HG03280 (cell line): ENCODE measurements around the gene SARDH.

Experiments
- ATAC-seq: cut with Tn5 transposase; IDR thresholded peaks from one replicate; pipeline ENCODE4 v1.9.1; 2021; ENCODE audit warnings: mild to moderate bottlenecking, moderate library complexity; ENCODE audit not compliant: unreplicated experiment

The SARDH gene

DNA sequence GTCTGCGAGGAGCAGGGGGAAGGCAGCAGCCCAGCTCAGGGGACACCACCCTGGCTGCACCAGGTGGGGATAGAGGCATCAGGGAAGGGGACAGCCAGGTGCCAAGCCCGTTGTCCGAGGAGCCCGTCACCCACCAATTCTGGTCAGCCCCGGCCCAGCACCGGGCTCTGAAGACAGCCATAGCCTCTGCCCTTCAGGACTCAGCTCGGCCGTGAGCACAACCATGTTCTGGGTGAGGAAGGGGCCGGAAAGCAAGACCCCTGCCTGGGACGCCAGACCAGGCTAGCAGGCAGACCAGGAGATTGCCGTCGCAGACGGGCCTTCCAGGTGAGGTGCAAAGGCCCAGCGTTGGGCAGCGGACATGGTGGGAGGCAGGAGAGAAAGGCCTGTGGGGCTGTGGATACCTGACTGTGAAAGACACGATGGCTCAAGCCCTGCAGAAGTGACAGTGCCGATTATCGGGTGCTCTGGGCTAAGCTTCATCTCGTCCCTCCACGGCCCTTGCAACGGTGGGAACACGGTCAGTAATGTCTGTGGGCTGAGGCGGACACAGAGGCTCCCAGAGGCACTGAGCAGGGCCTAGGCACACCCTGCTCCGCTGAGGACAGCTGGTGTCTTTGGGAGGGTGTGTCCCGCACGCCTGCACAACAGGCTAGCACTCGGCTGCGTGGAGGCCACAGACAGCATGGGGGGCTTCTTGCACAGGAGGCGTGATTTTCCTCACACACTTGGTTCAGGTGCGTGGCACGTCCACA lies 65.5 kb downstream of the SARDH start:
- ATAC-seq = no peak

DNA sequence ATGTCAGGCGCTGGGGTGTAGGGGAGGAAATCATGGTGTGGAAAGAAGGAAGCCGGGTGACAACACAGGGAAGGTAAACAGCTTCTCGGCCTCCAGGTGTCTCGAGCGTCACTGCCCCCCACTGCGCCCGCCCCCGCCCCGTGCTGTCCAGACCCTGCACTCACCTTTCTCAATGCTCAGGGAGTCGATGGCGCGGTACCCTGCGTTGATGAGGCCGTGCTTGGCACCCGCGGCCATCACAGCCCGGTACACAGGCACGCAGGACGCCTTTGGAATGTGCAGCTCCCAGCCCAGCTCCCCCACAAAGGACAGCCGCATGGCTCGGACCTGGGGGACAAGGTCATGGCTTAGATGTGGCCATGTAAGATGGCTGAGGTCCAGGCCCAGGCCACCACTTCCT lies 66.8 kb downstream of the SARDH start:
- ATAC-seq = no peak

GRCh38 chr9:133670466-133670865 lies 67.7 kb downstream of the SARDH start:
- ATAC-seq = no peak

DNA sequence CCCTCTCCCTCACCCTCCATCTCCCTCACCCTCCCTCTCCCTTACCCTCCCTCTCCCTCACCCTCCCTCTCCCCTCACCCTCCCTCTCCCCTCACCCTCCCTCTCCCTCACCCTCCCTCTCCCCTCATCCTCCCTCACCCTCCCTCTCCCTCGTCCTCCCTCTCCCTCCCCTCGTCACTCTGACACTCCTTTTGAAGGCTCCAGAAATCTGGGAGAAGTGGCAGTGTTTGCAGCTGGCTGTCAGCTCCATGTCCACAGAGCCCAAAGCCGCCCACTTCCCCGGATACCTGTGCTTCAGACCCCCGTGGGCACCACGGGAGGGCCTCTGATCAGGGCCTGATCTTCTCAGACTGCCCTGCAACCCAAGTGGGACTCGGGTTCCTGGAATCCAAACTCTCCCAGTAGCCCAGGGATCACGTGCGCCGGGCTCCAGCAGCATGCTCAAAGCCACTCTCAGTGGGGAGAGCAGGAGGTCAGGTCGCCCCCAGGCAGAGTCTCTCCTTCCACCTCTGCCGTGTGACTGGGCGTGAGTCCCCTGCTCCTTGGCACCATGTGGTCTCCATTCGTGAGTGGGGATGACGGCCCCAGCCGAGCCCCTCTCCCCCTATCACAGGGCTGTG lies 68.9 kb downstream of the SARDH start:
- no peak for ATAC-seq

DNA sequence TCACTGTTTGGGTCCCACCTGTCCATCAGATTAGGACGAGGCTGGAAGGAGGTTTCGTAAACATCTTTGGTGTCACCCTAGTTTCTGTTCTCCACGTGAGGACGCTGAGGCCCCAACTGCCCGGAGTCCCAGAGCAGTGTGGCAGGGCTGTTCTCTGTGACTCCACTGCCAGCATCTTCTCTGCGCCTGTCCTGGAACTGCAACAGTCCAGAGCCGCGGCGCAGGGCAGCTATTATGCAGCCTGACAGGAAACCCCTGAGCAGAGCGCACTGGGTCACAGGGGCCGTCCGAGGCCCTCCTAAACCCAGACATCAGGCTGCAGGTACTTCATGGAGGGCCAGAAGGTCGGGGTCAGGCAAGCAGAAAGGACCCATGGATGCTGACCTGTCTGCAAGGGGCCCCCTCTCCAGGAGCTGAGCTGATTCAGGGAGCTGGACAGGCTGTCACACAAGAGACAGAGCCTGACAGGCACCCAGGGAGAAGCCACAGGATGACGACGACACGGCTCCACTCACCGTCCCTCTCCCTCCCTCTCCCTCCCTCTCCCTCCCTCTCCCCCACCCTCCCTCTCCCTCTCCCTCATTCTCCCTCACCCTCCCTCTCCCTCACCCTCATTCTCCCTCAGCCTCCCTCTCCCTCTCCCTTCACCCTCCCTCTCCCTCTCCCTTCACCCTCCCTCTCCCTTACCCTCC lies 70.2 kb downstream of the SARDH start:
- no peak for ATAC-seq

DNA sequence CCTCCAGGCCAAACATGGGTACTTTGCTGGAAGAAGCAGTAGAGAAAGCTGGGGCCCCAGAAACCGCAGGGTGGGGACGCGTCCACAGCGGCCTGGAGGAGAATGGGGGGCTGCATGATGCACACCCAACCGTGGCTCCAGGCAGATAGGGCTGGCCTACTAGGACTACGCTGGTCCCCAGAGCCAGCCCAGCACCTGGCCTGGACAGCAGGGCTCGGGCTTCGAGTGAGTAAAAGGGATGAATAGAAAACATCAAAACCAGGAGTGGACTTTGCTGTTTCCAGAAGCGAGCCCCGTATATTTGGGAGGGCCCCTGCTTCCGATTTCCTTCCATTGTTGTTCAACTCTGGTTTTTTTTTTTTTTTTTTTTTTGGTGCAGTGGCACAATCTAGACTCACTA lies 71.3 kb downstream of the SARDH start:
- no peak for ATAC-seq

DNA sequence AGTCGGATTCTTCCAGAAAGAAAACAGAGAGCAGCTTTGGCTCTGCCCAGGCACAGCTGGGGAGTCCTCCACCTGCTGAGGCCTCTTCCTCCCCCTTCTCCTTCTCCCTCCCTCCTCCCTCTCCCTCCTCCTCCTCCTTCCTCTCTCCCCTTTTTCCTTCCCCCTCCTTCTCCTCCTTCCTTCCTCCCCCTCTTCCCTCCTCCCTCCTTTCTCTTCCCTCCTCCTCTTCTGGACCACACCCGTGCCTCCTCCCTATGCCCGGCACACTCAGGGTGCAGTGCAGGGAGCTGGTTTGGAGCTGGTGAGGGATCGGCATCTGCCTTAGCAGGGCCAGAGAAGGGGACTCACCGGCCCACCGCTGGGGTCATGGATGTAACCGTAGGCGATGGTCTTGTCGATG lies 71.8 kb downstream of the SARDH start:
- ATAC-seq = no peak

GRCh38 chr9:133665535-133665934 lies 72.6 kb downstream of the SARDH start:
- ATAC-seq = no peak

DNA sequence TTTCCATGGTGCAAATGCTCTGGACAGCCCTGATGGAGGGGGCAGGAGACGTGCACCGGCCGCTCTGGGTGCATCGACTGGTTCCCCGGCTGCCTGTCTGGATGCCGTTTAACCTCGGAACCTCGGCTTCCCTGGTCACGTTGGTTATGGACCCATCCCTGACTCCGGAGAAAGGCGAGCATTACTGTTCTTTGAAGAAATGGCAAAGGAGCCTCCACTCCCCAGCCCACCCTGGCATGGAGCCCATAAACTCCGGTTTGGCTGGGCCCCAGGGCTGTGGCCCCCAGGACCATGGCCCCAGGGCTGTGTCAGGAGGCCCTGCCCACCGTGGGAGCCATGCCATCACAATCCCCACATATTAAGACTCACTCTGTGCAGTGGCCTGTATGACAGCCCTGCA lies 73.1 kb downstream of the SARDH start:
- no peak for ATAC-seq

- ATAC-seq = no peak
Measured at GRCh38 chr9:133664173-133665050, 73.7 kb downstream of the SARDH start.

- no peak for ATAC-seq
Measured at GRCh38 chr9:133661846-133662540, 76.2 kb downstream of the SARDH start.

DNA sequence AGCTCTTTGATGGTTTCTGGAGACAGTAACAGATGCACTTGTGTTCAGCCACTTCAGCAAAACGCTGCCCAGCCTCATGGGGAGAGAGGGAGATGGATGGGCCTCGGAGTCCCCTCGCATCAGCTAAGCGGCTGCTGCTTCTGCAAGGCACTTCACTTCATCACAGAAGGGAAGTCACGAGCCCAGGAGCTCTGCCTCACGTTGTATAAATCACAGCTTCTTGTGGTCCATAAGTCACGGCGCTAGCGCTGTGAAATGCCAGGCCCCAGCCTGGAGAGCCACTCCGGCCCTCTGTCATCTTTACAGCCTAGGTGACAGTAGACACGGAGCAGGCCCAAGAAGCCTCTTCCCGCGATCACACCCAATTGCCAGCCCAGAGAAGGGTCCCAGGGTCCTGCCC lies 78.6 kb downstream of the SARDH start:
- ATAC-seq = no peak

DNA sequence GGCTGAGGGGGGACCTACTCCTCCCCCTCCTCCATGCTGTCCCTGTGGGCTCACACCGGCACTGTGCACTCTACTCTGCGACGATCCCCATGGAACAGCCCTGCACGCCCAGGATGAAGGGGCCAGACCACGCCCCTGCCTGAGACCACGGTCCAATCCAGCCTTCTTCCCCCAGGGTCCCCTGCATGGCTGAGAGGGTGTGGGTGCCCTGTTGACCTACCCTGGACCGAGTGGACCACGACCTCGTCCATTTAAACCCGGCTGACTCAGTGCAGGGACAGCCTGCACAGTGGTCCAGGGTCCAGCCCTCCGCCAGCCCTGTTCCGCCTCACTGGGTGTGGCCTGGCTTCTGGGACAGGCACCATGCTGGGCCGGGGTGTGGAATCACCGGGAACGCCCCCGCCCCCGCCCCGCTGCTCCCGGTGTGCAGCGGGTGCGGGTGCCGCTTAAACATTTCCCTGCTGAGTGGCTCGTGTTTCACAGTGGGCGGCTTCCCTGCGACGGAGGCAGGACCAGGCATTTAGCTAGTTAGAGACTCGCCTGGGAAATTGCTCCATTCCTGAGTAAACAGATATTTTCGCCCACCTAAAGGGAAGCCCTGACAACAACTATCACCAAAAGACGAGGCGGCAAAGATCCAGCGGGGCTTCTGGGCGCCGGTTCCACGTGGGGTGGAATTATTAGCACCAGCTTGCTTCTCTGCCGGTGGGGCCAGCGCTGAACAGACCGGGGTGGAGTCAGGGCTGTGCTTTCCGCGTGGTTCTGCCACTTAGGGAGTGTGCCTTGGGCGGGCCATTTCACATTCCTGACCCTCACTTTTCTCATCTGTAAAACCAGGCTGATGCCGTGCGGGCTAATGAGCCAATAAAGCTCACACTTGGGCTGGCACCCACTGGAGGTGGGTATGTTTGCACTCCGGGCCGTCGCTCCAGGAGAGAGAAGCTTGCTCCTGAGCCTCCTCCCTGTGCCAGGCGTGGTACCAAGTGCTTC lies 79.4 kb downstream of the SARDH start:
- ATAC-seq = no peak

DNA sequence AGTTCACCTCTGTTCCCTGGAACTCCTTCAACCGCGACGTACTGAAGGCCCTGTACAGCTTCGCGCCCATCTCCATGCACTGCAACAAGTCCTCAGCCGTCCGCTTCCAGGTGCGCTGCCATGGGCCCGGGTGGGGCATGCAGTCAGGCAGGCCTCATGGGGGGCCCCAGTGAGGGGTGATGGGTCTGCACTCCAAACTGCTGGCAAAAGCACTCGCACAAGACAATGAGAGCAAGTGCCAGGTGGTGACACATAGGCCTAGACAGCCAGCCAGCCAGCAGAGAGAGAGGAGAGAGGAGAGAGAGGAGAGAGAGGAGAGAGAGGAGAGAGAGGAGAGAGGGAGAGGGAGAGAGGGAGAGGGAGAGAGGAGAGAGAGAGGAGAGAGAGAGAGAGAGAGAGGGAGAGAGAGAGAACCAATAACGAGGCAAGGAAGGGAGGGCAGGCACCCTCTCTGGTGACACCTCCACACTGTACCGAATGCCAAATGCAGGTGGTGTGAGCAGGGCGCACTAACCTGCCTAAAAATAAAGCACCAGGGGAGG lies 81.0 kb downstream of the SARDH start:
- no peak for ATAC-seq

GRCh38 chr9:133656211-133657119 lies 81.7 kb downstream of the SARDH start:
- no peak for ATAC-seq

GRCh38 chr9:133655701-133656100 lies 82.5 kb downstream of the SARDH start:
- ATAC-seq = no peak

GRCh38 chr9:133654736-133655657 lies 83.2 kb downstream of the SARDH start:
- no peak for ATAC-seq
